ENCODE measurements around the gene HGFAC.
A peak's percentile ranks its signal among the peaks of the same experiment; 100 is the strongest.

The HGFAC gene

GRCh38 chr4:3427134-3427476 is 14.7 kb upstream of the HGFAC start:
- DNase-seq = no peak

DNA sequence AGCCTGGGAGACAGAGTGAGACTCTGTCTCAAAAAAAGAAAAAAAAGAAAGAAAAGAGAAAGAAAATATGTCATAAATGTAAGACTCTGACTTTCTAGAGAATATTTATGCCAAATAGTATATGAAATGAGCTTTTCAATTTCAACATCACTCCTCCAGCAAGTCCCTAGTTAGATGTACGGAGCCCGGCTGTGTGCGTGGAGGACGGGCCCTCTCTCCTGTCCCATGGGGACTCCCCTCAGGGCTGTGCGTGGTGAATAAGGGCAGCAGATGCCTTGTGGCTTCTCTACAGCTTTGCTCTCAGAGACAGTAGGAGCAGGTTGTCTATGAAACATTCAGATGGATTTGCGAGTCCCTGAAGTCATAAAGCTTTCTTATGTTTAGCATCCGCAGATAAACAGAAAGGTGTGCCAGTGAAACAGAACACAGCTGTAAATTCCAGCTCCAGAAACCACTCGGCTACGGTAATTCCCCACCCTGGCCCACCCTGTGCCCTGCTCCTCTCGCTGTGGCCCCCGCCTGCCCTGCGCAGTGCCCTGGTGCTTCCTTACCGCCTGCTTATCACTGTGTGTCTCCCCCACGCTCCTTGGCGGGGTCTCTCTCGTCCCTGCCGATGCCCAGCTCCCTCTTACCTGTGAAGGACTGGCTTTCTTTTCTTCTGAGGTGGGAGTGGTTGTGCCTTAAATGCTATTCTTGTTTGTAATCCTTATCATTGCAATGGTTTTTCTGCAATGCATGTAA is 13.9 kb upstream of the HGFAC start:
- DNase-seq = no peak

GRCh38 chr4:3429651-3430050 is 12.1 kb upstream of the HGFAC start:
- no peak for DNase-seq

DNA sequence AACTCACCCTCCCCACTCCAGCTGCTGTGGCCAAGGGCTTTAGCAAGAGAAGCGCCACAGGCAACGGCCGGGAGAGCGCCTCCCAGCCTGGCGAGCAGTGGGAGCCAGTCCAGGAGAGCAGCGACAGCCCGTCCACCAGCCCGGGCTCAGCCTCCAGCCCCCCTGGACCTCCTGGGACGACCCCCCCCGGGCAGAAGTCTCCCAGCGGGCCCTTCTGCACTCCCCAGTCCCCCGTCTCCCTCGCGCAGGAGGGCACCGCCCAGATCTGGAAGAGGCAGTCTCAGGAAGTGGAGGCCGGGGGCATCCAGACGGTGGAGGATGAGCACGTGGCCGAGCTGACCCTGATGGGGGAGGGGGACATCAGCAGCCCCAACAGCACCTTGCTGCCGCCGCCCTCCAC is 11.2 kb upstream of the HGFAC start:
- DNase-seq = no peak

- DNase-seq = no peak
Observed at GRCh38 chr4:3431446-3431993, 10.2 kb upstream of the HGFAC start.

DNA sequence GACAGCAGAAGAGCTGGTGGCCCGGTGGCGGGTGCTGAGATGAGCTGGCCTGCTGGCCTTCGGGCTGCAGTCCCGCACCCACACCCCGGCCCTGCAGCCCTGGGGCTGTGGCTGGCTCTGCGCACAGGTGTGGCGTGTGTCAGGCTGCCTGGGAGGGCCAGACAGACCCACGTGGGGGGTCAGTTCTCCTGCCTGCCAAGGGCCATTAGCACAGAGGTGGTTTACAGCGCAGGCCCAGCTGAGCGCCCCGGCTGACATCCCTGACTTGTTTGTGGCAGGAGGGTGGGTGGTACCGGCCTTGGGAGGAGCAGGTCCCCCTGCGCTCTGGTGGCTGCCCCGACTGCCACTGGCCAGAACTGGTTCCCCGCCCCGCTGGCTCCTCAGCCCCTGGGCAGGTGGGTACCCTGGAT is 9.4 kb upstream of the HGFAC start:
- no peak for DNase-seq

DNA sequence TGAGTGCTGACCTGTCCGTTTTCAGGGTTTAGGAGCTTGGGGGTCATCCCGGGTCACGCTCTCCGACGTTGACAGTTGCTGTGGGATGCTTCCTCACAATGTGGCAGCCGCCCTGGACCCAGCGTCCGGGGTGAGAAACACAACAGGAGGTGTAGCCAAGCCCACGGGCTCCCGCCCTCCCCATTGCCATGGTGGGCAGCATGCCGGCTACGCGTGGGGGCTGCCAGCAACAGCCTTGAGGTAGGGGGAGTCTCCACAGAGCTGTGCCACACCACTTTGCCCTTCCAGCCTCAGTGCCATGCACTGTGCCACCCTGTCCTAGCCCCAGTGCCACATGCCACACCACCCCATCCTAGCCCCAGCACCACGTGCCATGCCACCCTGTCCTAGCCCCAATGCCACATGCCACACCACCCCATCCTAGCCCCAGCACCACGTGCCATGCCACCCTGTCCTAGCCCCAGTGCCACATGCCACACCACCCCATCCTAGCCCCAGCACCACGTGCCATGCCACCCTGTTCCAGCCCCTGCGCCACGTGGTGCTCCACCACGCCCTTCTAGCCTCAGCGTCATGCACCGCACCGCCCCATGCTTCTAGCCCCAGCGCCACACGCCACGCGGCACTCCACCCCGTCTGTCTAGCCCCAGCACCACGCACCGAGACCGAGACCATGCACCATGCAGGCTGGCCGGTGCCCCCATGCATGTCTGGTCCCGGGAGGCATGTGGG is 8.5 kb upstream of the HGFAC start:
- no peak for DNase-seq

DNA sequence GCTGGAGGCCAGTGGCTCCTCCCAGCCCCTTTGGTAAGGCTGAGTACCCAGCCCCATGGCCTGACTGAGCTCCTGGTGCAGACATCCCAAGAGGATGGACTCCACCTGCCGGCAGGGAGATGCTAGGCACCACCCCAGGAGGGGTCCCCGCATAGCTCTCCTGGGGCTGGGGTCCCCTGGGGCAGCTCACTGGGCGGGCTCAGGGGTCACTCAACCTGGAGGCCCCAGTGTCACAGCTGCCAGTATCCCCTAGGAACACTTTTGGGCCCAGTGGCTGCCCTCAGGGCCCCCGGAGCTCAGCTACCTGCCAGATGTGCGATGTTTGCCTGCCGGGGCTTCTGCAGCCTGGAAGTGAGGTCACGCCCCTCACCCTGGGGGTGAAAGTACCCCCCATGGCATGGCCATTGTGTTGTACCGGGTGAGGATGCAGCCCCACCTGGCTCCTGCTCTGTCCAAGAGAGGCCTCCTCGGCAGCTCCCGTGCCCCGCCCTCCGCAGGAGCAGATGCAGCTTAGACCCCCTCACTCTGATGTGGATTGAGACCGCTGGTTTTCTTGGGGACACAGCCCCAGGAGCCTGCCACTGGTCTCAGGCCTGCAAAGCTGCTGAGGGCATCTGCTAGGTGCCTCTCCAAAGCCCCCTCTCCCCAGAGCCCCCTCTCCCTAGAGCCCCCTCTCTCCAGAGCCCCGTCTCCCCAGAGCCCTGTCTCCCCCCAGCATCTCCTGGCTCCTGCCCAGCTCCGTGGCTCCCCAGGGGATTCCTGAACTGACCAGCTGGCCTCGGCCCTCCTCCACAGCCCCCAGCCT is 6.7 kb upstream of the HGFAC start:
- DNase-seq = no peak

DNA sequence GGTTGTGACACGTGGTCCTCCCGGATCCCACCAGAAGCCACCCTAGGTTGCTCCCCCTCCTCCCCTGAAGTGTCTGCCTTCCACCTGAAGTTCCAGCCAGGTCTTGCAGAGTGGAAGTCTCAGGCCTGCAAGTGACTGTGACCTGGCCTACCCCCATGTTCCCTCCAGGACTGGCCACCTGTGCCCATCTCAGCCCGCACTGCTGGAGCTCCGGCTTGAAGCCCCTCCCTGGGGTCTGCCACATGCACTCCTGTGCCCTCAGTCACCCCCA is 6.1 kb upstream of the HGFAC start:
- no peak for DNase-seq

DNA sequence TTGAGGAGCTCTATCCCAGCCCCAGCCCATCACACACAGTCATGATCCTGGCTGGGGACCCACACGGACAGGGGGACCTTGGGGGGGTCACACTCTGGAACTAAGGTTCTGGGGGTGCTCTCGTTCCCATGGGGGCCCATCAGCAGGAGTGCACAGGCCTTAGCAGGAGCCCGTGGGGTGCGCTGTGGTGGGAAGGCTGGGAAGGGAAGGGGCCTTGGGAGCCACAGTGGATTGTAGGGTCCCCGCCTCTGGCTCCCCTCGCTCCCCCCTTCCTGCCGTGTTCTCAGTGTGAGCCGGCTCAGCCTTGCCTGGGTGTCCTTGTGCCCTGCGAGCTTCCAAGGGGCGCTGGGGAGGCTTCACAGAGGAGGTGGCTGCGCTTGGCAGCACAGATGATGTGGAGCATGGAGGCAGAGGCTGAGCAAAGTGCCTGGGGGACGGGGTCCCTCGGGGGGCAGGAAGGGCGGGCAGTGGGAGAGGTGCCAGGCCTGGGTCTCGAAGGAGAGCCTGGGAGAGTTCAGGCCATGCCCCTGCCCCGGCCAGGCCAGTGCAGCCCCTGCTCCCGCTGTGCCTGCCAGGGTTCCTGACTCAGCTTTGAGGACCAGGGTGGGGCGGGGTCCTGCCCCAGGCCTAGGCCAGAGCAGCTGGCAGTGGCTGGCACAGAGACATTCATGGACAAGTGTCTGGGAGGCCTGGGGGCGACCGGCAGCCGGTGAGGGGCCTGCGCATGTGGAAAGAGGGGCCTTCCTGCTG is 5.5 kb upstream of the HGFAC start:
- no peak for DNase-seq

DNA sequence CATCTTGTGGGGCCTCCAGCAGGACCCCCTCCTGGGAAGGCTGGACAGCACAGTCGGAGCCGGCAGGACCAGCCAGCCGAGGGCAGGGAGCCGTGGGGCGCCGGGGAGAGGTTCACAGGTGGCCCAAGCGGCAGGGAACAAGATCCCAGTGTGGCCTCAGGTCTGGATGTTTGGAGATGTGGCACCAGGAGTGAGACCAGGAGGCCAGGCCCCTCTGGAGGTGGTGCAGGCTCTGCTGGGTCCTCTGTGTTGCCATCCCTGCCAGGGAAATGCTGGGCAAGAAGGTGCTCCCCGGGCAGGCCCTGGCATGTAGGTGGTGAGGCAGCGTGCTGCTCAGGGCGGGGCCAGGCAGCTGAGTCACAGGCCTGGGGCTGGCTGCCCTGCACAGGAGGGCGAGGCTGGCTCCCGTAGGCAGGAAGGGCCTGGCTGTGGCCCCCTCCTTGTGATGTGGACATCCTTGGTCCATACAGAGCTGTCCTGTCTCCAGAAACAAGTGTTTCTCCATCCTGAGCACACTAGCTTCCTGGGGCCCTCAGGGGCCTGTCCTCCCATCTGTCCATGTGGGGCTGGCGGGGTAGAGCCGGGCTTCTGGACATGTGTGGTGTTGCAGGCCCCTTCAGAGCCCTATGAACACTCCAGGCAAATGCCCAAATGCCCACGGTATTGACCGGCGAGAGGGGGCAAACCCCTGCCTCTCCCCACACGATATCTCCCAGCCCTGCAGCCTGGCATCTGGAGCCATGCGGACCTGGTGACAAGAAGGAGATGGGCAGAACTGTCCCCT is 4.8 kb upstream of the HGFAC start:
- peak; percentile 11 to 47 for DNase-seq

GRCh38 chr4:3437582-3437936 is 4.2 kb upstream of the HGFAC start:
- no peak for DNase-seq

GRCh38 chr4:3437998-3438846 is 3.5 kb upstream of the HGFAC start:
- DNase-seq = no peak

- no peak for DNase-seq
Observed at GRCh38 chr4:3438847-3439180, 3.0 kb upstream of the HGFAC start.

- no peak for DNase-seq
Observed at GRCh38 chr4:3439391-3439790, 2.4 kb upstream of the HGFAC start.

DNA sequence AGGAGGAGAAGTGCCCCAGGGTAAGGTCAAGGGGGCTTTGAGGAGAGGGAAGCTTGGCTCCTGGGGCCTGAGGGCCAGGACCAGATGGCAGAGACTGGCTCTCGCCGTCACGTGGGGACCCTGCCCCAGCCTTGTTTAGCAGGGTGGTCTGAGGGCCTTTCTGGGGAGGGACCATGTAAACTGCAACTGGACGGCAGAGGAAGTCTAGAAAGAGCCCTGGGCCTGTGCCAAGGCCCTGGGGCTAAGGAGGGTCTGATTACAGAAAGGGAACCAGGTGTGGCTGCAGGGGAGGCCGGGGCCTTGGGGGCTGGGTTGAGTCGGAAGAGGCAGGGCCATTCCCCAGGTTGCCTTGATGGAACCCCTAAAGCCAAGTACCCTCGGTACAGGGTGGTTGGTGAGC is 1.8 kb upstream of the HGFAC start:
- no peak for DNase-seq

DNA sequence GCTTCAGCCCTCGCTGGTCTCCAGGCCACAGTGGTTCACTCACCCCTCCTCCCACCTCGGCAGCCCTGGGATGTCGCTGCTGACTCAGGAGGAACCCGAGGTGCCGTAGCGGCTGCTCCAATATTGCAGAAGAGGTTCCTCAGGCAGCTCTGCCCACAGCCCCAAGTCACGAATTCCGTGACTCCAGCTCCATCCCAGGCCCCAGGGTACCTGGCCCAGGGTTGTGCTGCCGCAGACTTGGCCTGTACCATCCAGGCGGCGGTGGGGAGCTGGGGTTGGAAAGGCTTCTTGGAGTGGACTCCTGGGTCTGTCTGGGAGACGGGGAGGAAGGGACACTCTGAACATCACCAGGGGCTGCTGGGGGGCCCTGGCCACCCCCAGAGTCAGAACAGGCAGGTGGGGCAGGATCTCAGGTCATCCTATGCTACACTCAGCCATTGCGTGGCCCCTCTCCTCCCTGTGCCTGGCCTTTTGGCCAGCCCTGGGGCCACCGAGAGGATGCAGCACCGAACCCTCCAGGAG is 728 bp upstream of the HGFAC start:
- DNase-seq = peak; percentile 41 to 74

DNA sequence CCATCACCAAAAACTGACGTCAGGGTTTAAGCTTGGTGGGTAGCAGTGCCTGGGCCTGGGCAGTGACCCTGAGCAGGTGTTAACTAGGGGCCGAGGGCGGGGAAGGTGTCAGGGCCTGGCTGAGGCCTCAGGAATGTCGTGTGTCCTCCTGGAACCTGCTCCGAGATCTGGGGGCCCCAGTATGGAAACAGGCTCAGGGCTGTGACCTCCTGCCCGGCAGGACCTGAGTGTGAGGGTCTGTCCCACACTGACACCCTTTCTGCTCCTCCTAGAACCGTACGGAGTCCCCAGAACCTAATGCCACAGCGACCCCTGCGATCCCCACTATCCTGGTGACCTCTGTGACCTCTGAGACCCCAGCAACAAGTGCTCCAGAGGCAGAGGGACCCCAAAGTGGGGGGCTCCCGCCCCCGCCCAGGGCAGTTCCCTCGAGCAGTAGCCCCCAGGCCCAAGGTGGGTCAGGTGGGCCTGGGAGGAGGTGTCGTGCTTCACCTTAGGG is 741 bp downstream of the HGFAC start:
- no peak for DNase-seq

DNA sequence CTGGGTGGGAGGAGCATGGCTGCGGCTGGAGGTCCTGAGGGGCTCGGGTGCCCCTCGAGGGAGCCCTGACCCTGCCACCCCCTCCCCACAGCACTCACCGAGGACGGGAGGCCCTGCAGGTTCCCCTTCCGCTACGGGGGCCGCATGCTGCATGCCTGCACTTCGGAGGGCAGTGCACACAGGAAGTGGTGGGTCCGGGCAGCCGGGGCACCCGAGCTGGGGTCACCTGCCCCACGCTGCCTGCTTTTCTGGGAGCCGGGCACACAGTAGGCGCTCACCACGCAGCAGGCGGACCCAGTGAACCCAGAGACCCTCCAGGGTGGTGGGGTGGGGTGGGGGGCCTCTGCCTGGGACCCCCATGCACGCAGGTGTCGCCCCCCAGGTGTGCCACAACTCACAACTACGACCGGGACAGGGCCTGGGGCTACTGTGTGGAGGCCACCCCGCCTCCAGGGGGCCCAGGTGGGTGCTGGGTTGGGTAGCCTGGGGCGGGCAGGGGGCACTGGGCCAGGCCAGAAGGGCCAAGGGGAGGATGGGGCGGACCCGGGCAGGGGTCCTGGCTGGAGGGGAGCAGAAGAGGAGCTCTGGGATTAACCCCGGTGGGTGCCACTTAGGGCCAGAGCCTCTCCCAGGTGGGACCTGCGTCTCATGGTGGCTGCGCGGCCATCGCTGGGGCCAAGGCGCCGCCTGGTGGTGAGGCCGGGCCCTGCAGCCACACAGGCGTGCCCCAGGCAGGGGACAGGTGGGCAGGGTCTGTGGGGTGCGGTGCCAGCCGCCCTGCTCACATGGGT is 1.4 kb downstream of the HGFAC start:
- peak; percentile 46 to 51 for DNase-seq

DNA sequence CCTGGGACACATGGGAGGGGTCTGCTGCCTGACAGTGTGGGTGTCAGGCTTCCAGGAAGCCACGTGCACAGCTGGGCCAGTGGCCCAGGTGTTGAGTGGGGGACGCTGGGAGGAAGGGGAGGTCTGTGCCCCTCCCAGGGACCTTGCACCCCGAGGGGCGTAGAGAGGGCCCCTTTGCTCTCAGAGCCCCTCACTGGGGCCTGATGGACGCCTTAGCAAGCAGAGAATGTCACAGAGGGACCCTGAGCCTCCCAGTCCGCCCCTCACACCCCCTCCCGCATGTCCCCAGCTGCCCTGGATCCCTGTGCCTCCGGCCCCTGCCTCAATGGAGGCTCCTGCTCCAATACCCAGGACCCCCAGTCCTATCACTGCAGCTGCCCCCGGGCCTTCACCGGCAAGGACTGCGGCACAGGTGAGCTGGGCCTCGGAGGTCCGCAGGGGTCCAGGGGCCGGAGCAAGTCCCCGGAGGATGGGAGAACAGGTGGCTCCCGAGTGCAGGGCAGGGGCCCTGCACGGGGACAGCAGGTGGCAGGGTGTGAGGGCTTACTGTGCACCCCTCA is 2.1 kb downstream of the HGFAC start:
- DNase-seq = no peak
